ENCODE data around the gene NT5C2.
"Not testable (repeated sequence)": the region's sequence is repeated elsewhere in the genome, so short reads cannot be mapped to it uniquely, and the experiment has no call there.

The NT5C2 gene

GRCh38 chr10:103072276-103072675, 120.8 kb downstream of the NT5C2 start:
- no peak for TF ChIP-seq CTCF (IDR thresholded peaks at IDR 0.05; ENCODE audit: low read depth, low read length, missing control alignments)
- H3K4me3 ChIP-seq (ENCODE audit: low read depth, low read length), result no peak overlapping the region
- in situ Hi-C loops (cut with HindIII; ENCODE audit: low sequenced_read_pairs), result loop anchor here (25.0 kb wide), 1 partner anchor 160 kb away; the partner anchor contains the start of gene CNNM2

GRCh38 chr10:103069453-103070331, 123.4 kb downstream of the NT5C2 start:
- H3K4me3 ChIP-seq (ENCODE audit: low read depth, low read length), result no peak overlapping the region
- DNase-seq (ENCODE audit: low read depth), result peak; percentile 41
- peak; percentile 61 for TF ChIP-seq CTCF (IDR thresholded peaks at IDR 0.05; ENCODE audit: low read depth, low read length, missing control alignments)
- in situ Hi-C loops (cut with HindIII; ENCODE audit: low sequenced_read_pairs), result loop anchor here (25.0 kb wide), 1 partner anchor 157 kb away; the partner anchor contains the start of gene CNNM2

More at GRCh38 chr10:103072276-103072675, 120.8 kb downstream of the NT5C2 start:
- DNase-seq (ENCODE audit: low read depth), result no peak

DNA sequence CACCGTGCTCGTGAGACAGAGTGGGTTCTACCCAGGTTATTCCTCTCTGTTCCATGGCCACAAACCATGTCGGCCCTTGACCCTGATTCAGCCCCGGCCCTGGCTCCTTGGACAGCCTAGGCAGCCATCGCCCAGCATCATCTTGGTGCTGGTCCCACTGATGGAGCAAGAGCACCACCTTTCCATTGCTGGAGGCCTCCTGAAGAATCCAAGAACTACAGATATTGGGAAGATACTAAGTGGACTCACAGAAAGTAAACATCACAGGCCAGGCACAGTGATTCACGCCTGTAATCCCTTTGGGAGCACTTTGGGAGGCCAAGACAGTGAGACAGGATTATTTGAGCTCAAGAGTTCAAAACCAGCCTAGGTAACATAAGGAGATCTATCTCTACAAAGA, 125.1 kb downstream of the NT5C2 start:
- no peak for DNase-seq (ENCODE audit: low read depth)
- H3K4me3 ChIP-seq (ENCODE audit: low read depth, low read length), result no peak overlapping the region
- in situ Hi-C loops (cut with HindIII; ENCODE audit: low sequenced_read_pairs), result loop anchor here (25.0 kb wide), 1 partner anchor 156 kb away; the partner anchor contains the start of gene CNNM2
- TF ChIP-seq CTCF (IDR thresholded peaks at IDR 0.05; ENCODE audit: low read depth, low read length, missing control alignments), result no peak

DNA sequence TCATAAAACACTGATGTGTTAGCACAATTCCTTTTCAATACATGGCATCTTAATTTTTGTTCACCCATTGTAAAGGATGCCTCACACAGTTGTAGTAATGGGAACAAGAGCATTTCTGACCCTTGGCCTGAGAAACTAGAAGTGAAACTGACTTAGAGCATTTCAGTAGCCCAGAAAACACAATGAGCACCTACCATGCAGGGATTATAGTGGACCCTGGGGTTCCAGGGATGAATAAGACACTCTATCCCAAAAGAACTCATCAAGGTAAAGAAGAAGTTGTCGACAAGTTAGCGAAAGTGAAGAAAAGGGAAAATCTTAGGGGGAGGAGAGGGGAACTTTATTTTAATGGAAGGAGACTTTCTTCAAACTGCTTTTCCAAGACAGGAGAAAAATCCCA, 125.6 kb downstream of the NT5C2 start:
- no peak for TF ChIP-seq CTCF (IDR thresholded peaks at IDR 0.05; ENCODE audit: low read depth, low read length, missing control alignments)
- in situ Hi-C loops (cut with HindIII; ENCODE audit: low sequenced_read_pairs), result loop anchor here (25.0 kb wide), 1 partner anchor 155 kb away; the partner anchor contains the start of gene CNNM2
- H3K4me3 ChIP-seq (ENCODE audit: low read depth, low read length), result no peak overlapping the region
- DNase-seq (ENCODE audit: low read depth), result no peak

DNA sequence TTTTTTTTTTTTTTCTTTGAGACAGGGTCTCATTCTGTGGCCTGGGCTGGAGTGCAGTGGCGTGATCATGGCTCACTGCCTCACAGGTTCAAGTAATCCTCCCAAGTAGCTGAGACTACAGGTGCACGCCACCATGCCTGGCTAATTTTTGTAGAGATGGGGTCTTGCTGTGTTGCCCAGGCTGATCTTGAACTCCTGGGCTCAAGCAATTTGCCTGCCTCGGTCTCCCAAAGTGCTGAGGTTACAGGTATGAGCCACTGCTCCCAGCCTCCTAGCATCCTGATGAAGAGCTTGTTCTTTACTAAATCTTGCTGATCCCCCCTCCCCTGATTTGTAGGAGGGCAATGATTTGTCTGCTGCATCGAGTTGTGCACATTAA, 126.0 kb downstream of the NT5C2 start:
- in situ Hi-C loops (cut with HindIII; ENCODE audit: low sequenced_read_pairs), result loop anchor here (25.0 kb wide), 1 partner anchor 155 kb away; the partner anchor contains the start of gene CNNM2
- not testable (repeated sequence) for H3K4me3 ChIP-seq (ENCODE audit: low read depth, low read length); DNase-seq (ENCODE audit: low read depth)

DNA sequence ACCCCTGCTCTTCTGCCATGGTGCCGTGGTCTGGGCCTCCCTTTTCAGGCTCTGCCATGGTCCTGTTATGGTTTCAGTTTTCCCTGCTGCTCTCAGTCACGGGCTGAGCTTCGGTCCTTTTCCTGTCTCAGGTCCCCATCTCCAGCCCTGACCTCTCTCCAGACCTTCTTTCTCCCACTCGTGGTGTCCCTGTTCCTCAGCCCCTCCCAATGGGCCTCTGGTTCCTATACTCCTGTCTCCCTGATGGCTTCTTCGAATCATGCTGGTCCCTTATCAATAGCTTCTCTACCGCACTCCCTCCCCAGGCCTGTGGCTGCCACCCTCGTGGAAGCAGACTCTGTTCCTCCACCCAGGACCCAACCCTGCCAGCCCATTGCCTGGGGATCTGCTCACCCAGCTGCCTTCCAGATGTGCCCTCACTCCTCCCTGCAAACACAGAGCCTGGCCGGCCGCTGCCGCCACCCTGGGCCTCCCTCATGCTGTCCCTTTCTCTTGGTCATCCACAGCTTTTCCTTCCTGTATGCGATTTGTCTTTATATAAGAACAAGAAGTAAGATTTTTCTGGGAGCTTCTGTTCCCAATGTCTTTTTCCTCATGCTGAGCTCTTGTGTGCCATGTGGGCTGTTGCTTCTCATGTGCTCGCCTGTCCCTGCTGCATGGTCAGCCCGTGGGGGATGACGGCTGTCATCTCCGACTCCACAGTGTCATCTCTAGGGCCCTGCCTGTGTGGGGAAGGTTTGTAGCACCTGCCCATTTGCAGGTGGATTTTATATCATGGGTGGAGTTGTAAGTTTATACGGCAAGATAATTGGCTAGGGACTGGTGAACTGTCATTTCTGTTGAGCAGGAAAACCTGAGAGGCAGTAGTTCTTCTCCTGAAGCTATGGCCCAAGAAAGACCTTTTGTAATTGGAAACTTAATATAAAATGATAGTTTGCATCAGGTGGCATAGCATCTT, 126.7 kb downstream of the NT5C2 start:
- in situ Hi-C loops (cut with HindIII; ENCODE audit: low sequenced_read_pairs), result loop anchor here (25.0 kb wide), 1 partner anchor 154 kb away; the partner anchor contains the start of gene CNNM2
- TF ChIP-seq CTCF (IDR thresholded peaks at IDR 0.05; ENCODE audit: low read depth, low read length, missing control alignments), result no peak
- DNase-seq (ENCODE audit: low read depth), result no peak

More for the DNA sequence above, 126.7 kb downstream of the NT5C2 start:
- no peak overlapping the region for H3K4me3 ChIP-seq (ENCODE audit: low read depth, low read length)
